Bronchial epithelial cell (primary cell): ENCODE data around the gene ERFL. TPM values are rescaled to one million over a fixed set of nuclear protein-coding genes. Genes with fewer than 3 reads are reported as not detected.
A peak's percentile ranks its signal among the peaks of the same experiment; 100 is the strongest.

Experiments used
- DNase-seq: peaks from one replicate; pipeline ENCODE4 v3.0.0-alpha.2; 2010; ENCODE audit warnings: low read depth
- FAIRE-seq: peaks from 2 replicates; lab custom pipeline; 2011; peaks lifted over from hg19 to GRCh38; lab: Jason Lieb, UNC
- H3K27me3 ChIP-seq: 2 replicates; pipeline ENCODE4 v1.5.1; 2011; ENCODE audit warnings: low read length; ENCODE audit not compliant: control insufficient read depth, insufficient read depth
- H3K36me3 ChIP-seq: 2 replicates; pipeline ENCODE4 v1.5.1; 2011; ENCODE audit warnings: low read length; ENCODE audit not compliant: control insufficient read depth, insufficient read depth
- H3K4me3 ChIP-seq: 2 replicates; pipeline ENCODE4 v1.5.1; 2011; ENCODE audit warnings: mild to moderate bottlenecking, low read depth, low read length, control low read depth
- CTCF ChIP-seq: IDR thresholded peaks from 2 replicates; pipeline ENCODE4 v1.5.1; 2011; ENCODE audit warnings: mild to moderate bottlenecking, moderate library complexity, low read length, control low read depth, inconsistent platforms; ENCODE audit not compliant: insufficient read depth, severe bottlenecking
- total RNA-seq: library from RNA; depleted of rRNA; stranded (reverse); fragments of >200 nt; gene quantifications from 2 replicates; pipeline ENCODE4 v1.2.1, GENCODE V29; 2014

Gene ERFL
- total RNA-seq, 1 donor from 2014 or later, result under 0.01 TPM

- DNase-seq, result no peak
- H3K4me3 ChIP-seq, result no peak overlapping the region
- no peak for TF ChIP-seq CTCF
- FAIRE-seq, result no peak
- H3K36me3 ChIP-seq, result peaks cover 25% of the 10 kb centered on the region
- no peaks in the 10 kb centered on the region for H3K27me3 ChIP-seq
Measured at GRCh38 chr19:41890936-41891335, 37.3 kb downstream of the ERFL start.

GRCh38 chr19:41889896-41890295 lies 38.4 kb downstream of the ERFL start:
- Histone ChIP-seq H3K36me3 (peaks cover 18% of the 10 kb centered on the region), H3K4me3 (no peak overlapping the region), H3K27me3 (no peaks in the 10 kb centered on the region)
- no peak for TF ChIP-seq CTCF
- FAIRE-seq, result no peak
- DNase-seq, result no peak

GRCh38 chr19:41888926-41889325 lies 39.3 kb downstream of the ERFL start:
- H3K4me3 ChIP-seq, result no peak overlapping the region
- H3K36me3 ChIP-seq, result peaks cover 18% of the 10 kb centered on the region
- TF ChIP-seq CTCF, result no peak
- DNase-seq, result no peak
- H3K27me3 ChIP-seq, result no peaks in the 10 kb centered on the region
- FAIRE-seq, result no peak

- FAIRE-seq (no peak), DNase-seq (peak; percentile 96)
- Histone ChIP-seq H3K36me3 (peaks cover 18% of the 10 kb centered on the region), H3K4me3 (no peak overlapping the region), H3K27me3 (no peaks in the 10 kb centered on the region)
- peak; percentile 80 for TF ChIP-seq CTCF
Measured at GRCh38 chr19:41887711-41888382, 40.4 kb downstream of the ERFL start.

GRCh38 chr19:41886761-41887710 lies 41.2 kb downstream of the ERFL start:
- no peak for TF ChIP-seq CTCF
- Histone ChIP-seq H3K36me3 (peaks cover 13% of the 10 kb centered on the region), H3K27me3 (no peaks in the 10 kb centered on the region), H3K4me3 (no peak overlapping the region)
- DNase-seq (peak; percentile 52), FAIRE-seq (no peak)
